Breast epithelium (tissue), 3 donors: ENCODE data around the gene PARP3.

ENCODE experiments used
- POLR2A ChIP-seq: fragments of 450-650 bp; IDR thresholded peaks from one replicate; pipeline ENCODE4 v1.6.1; 2016; ENCODE audit warnings: antibody characterized with exemption, mild to moderate bottlenecking, moderate library complexity
- POLR2AphosphoS5 ChIP-seq, 3 donors: sonication (generic); formaldehyde crosslinking; IDR thresholded peaks; one replicate each; pipeline ENCODE4 v1.6.1; 2017; ENCODE audit warnings: antibody characterized with exemption in 3 of 3
- TF ChIP-seq, protein P1 (sequence below), 3 donors: fragments of 450-650 bp; IDR thresholded peaks; one replicate each; pipeline ENCODE4 v1.5.1; 2016 to 2017; ENCODE audit warnings: antibody characterized with exemption in 3 of 3, mild to moderate bottlenecking in 3 of 3, moderate library complexity in 3 of 3

DNA sequence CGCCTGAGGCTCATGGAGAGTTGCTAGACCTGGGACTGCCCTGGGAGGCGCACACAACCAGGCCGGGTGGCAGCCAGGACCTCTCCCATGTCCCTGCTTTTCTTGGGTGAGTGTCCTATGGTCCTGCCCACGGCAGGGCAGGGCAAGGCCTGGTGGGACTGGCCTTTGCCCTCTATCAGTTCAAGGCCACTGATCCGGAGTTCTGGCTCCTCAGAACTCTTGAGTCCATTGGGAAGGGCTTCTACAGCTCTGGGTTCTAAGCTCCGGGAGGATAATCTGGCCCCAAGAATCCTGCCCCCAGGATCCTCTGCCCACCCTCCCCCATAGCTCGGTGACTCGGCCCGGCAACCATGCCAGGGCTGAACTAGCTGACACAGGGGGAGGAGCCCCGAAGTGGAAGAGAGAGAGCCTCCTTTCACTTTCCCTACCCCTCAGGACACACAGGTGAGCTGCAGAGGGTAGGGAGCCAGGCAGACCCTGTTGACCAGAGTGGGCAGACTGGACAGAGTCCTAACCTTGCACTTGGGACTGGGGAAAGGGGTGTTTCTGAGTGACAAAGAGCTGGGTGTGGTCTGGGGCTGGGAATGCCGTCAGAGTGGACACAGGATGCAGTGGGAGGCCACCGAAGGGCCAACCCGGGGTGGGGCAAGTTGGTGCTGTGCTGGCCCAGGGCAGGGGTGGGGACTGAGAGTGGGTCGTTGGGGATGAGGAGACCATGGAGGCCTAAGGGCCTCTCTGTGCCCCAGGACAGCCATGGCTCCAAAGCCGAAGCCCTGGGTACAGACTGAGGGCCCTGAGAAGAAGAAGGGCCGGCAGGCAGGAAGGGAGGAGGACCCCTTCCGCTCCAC is 664 bp downstream of the PARP3 start:
- TF ChIP-seq, protein P1, sequence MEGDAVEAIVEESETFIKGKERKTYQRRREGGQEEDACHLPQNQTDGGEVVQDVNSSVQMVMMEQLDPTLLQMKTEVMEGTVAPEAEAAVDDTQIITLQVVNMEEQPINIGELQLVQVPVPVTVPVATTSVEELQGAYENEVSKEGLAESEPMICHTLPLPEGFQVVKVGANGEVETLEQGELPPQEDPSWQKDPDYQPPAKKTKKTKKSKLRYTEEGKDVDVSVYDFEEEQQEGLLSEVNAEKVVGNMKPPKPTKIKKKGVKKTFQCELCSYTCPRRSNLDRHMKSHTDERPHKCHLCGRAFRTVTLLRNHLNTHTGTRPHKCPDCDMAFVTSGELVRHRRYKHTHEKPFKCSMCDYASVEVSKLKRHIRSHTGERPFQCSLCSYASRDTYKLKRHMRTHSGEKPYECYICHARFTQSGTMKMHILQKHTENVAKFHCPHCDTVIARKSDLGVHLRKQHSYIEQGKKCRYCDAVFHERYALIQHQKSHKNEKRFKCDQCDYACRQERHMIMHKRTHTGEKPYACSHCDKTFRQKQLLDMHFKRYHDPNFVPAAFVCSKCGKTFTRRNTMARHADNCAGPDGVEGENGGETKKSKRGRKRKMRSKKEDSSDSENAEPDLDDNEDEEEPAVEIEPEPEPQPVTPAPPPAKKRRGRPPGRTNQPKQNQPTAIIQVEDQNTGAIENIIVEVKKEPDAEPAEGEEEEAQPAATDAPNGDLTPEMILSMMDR (IDR thresholded peaks at IDR 0.05): no peak
- TF ChIP-seq POLR2A (no peak), POLR2AphosphoS5 (IDR thresholded peaks at IDR 0.05) (no peak)
